IPS-NIHi11 (cell line): ENCODE measurements around the gene RHOT1.
A peak's percentile ranks its signal among the peaks of the same experiment; 100 is the strongest.
"Not testable (repeated sequence)": the region's sequence is repeated elsewhere in the genome, so short reads cannot be mapped to it uniquely, and the experiment has no call there.

Experiments used
- DNase-seq: peaks from one replicate; pipeline ENCODE4 v3.0.0; 2012; ENCODE audit warnings: mixed read lengths, low spot score

RHOT1 gene

DNA sequence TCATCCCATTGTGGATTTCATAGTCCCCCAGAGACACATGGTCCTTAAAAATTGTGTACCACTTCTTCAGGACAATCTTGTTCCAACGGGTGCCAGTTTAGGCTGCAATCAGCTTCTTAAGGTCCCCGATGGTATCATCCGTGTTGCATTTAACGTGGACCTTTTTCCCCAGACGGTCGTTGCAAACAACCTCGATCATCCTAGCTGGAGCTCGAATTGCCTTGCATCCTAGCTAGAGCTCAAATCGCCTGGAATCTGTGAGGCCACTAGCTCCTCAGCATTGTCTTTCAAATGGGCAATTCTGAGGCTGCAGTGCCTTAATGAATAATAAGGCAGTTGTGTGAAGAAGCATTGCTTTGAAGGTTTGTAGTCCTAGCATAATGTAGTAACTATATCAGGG, 85.6 kb downstream of the RHOT1 start:
- DNase-seq = peak; percentile 53

DNA sequence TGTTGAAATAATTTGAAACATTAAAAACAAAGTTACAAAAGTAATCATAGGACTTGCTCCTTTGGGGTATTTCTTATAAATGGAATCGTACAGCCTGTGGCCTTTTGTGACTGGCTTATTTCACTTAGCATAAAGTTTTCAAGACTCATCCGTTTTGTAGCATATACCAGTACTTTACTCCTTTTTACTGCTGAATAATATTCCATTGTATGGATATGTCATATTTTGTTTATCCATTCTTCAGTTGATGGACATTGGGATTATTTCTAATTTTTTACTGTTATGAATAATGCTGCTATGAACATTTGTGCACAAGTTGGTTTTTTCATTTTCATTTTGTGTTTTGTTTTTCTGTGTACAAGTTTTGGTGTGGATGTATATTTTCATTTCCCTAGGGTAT, 93.3 kb downstream of the RHOT1 start:
- no peak for DNase-seq

- DNase-seq = no peak
Measured at GRCh38 chr17:32239456-32239855, 97.2 kb downstream of the RHOT1 start.

DNA sequence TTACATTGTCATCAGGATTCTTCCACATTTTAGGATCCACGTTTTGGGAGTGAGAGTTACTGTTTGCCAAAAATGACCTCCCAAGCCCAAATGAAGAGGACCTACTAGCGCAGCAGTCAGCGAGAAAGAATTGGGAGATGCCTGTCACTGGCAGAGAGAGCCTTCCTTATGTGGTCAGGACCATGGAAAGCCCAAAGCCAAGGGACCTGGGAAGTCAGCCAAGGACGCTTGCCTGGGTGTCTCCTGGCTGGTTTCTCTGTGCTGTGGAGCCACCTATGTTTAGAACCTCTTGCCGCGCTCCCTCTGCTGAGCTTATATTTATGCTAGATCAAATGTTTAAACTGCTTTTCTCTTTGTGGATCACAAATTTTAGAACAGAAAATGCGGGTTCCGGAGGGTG, 98.4 kb downstream of the RHOT1 start:
- DNase-seq = peak; percentile 46

DNA sequence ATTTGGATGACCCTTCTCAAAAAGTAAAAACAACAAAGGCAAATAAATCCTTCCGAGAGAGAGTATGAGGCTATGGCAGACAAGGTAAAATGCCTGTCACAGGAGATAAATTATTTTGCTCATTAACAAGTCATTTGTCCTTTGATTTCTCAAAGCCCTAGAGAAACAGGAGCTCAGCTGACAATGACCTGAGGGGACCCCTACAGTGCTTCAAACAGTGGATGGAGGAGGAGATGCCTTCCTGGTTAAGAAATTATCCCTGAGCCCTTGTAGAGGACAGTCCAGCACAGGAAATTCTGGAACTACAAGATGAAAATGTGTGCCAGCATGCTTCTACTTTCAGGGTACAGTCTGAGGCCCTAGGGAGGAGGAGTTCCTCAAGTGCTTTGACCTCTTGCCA, 99.3 kb downstream of the RHOT1 start:
- no peak for DNase-seq

DNA sequence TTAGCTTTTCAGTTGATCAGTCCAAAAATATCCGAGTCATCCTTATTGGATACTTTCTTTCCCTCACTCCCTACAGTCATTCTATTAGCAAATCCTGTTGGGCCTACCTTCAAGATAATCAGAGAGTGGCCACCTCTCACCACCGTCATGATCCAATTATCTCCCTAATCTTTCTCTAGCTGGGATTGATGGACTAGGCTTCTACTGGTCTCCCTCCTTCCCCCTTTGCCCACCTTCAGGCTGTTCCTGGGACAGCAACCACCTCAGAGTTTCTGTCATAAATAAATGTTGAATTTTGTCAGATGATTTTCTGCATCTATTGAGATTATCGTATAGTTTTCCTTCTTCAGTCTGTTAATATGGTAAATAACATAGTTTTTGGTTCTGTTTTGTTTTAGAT, 107.2 kb downstream of the RHOT1 start:
- DNase-seq = no peak

GRCh38 chr17:32253117-32253611, 110.9 kb downstream of the RHOT1 start:
- DNase-seq = peak; percentile 85

DNA sequence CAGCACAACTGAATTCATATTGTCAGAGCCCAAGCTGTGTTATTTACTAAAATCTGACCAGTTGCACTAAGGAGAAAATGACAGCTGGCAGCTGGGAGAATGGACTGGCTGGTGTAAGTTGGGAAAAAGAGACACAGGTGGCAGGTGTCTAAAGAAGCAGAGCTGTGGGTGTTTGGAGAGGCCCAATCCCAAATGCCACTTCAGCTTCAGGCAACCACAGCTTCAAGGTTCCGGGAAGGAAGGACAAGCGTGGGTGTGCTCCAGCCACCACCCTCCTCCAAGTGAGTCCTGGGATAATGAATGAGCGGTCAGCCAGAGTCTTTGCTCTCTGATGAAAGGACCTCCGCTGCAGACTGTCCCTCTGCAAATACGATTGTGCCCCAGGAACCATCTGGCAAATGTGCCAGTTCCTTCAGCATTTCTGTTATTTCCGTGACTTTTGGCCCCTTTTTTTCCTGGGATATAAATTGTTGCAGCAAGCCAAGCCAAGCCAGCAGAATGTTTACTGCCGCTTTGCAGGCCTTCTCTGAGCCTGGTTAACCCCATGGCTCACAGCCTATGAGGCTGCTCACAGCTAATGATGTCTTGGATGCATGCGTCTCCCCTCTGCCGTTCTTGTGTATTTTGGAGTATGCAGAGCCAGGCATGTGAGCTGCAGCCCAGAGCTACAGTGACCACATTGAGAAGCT, 113.9 kb downstream of the RHOT1 start:
- DNase-seq = no peak

DNA sequence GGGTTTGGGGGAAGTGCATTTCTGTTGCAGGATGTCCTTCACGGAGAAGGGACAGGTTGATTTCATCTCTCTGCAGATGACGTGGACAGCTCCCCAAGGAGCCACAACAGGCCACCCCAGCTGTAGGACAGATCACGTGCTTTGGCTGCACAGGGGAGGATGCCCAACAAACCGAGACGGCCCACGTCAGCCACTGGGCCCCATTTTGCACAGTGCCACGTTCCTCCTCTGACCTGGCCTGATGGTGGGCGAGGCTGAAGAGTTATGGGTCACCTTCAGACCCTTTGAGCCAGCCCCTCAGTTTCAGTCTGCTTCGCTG, 114.4 kb downstream of the RHOT1 start:
- no peak for DNase-seq

- DNase-seq = peak; percentile 24
Measured at GRCh38 chr17:32258383-32259140, 116.3 kb downstream of the RHOT1 start.

GRCh38 chr17:32259586-32259985, 117.3 kb downstream of the RHOT1 start:
- DNase-seq = no peak

DNA sequence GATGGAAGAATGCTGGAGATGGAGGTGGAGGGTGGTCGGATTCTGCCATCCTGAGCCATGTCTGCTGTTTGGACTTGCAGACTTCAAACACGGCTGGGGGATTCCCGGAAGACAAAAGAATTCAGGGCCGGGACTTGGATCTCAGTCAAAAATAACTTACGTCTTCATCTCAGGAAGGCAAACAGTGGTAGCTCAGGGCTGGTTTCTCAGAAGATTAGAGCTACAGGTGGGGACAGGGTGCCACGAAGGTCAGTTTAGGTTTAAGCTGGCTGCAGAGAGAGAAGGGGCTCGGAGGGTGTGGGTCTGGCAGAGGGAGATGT, 119.1 kb downstream of the RHOT1 start:
- no peak for DNase-seq

DNA sequence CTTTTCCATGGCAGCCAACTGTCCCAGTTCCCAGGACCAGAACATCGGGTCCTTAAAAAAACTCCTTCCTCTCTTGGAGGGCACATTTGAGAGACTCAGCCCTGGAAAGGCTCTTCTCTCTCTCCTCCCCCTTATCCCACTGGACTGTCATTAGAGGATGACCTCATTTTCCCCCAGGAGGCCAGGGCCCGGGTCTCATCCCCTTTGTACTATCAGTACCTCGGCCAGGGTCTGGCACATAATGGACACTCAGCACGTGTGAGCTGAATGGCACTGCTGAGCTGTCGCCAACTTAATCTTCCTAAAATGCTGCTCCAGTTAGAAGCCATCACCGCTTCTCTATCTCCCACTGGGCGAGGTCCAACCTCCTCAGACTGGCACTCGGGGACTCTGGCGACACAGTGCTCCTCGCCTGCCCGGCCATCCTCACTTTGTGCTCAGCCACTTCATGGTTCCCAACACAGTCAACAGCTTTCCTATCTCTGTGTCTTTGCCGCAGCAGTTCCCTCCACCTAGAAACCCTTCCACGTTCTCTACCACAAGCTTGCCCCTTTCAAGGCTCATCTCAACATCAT, 119.7 kb downstream of the RHOT1 start:
- no peak for DNase-seq

GRCh38 chr17:32263515-32263914, 121.2 kb downstream of the RHOT1 start:
- not testable (repeated sequence) for DNase-seq

DNA sequence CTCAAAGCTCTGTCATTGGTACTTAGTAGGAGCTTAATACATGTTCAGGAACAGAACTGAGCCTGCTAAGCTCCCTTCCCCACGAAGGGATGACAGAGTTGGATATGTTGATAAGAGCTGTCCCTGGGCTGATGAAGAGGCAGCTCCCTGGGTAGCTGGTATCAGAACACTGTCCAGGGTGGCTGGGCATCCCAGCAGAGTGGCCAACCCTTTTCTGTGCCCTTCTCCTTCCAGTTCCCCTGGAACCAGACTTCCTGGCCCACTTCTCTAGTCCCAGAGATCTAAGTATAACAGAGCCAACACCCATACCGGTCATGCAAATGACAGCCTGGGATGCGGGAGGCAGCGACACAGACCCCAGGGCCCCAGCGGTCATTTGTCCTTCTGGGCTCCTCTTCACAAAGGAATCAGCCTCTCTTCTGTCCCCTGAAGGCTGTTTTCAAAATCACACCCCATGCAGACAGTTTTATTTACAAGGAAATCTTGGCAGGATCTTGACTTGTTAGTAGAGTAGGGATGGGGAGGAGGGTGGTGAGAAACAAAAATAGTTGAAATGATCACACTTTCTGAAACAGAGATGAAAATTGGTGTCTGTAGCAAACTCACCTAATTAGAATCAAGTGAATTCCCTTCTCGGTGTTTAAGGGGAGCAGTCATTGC, 122.0 kb downstream of the RHOT1 start:
- no peak for DNase-seq

DNA sequence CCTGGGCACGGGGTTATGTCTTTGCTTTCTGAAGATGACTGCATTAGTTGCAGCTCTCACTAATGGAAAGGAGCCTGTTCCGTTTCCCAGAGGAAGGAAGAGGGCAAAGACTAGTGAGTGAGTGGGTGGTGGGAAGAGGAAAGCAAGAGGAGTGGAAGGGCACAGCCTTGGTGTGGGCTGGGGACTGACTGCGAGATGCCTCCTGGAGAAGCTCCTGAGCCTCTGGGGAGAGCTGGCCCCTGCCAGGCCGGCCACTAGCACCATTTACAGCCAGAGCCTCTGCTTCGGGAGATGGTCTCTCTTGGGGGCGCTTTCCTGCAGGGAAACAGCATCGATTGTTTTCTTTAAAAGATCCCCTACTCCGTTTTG, 122.5 kb downstream of the RHOT1 start:
- no peak for DNase-seq

GRCh38 chr17:32265192-32265923, 123.1 kb downstream of the RHOT1 start, which contains the start of gene RHBDL3:
Gene RHBDL3, plus strand, starts transcription at chr17:32265832. Its CDS starts 358 bp downstream, at chr17:32266190.
- DNase-seq = peak; percentile 73

DNA sequence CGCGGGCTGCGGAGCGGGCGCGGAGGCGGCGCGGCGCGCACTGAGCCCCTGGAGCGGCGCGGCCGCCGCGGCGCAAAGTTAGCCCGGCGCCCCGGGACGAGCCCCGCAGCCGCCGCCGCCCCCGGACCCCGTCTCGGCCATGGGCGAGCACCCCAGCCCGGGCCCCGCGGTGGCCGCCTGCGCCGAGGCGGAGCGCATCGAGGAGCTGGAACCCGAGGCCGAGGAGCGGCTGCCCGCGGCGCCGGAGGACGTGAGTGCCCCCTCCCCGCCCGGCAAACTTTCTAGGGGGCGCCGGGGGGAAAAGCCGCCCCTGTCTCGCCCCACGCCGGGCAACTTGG, 123.7 kb downstream of the RHOT1 start:
- no peak for DNase-seq

DNA sequence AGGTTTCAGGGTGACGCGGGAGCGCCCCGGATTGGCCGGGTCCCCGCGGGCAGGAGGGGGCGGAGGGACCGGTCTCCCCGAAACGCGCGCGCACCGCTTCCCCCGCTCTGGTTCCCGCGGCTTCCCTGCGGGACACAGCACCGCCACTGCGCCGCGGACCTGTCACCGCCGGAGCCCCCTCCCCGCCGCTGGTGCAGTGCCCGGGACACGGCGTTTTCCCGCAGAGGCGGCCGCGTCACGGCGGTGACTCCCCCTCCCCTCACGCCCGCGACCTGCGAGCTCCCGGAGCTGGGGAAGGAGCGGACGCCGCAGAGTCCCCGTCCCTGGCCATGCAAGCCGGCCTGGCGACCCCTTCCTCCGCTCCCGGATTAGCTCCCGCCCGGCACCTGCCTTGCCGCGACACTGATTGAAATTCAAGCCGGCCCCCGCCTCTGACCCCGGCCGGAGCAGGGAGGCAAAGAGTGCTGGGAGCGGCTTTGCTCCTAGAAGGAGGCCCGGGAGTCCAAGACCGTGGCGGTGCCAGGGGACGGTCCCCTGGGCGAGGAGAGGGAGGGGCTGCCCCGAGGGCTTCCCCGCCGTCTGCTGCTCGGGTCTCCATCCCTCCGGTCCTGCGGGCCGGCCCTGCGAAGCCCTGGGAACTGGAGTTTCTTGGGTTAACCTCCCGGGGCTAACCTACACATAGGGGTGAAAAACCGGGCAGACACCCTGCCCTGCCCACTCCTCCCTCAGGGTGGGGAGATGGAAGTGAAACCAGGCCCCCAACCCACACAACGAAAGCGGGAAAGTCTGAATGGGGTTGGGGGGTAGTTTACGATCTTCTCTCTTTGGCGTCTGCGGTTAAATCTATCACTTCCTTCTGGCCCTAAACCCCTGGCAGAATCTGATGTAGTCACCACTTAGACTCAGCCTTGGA, 124.3 kb downstream of the RHOT1 start:
- peak; percentile 65 for DNase-seq

GRCh38 chr17:32267690-32268205, 125.4 kb downstream of the RHOT1 start:
- DNase-seq = no peak

DNA sequence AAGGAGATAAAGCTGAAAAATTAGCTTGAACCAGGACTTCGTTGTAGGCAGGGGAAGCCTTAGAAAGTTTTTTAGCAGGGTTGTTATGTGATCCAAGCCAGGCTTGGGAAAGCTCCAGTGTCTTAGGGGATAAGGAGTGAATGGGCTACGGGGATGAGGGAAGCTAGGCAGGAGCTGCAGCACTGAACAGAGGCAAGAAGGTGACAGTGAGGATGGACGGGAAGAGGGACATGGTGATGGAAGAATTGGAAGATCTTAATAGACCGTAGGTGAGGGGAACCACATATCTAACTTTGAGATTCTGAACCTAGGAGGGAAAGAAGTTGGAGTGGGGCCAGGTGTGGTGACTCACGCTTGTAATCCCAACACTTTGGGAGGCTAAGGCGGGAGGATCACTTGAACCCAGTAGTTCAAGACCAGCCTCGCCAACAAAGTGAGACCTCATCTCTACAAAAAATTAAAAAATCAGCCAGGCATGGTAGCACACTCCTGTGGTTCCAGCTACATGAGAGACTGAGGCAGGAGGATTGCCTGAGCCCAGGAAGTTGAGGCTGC, 126.5 kb downstream of the RHOT1 start:
- DNase-seq = no peak
